Left lung (tissue), 10 donors: ENCODE data around the gene FAM20C. TPM values are rescaled to one million over a fixed set of nuclear protein-coding genes. Genes with fewer than 3 reads are reported as not detected.

Source experiments
- ATAC-seq: fragments of 200-7000 bp; cut with Tn5 transposase; one replicate; pipeline ENCODE4 v1.9.1; 2020; ENCODE audit warnings: moderate library complexity
- DNase-seq, 4 donors: peaks; one replicate each; pipeline ENCODE4 v3.0.0-alpha.2; 2013 to 2020
- H3K27ac ChIP-seq, 2 donors: fragments of 200-600 bp; sonication (generic) in 1 of 2; one replicate each; pipeline versions ENCODE4 v1.5.0 to v1.8.0; 2020 to 2021
- H3K27me3 ChIP-seq, 2 donors: fragments of 200-600 bp; sonication (generic) in 1 of 2; one replicate each; pipeline versions ENCODE4 v1.5.0 to v1.8.0; 2020 to 2021
- H3K36me3 ChIP-seq, 2 donors: fragments of 200-600 bp; sonication (generic) in 1 of 2; one replicate each; pipeline versions ENCODE4 v1.5.0 to v1.8.0; 2020 to 2021
- H3K4me1 ChIP-seq, 2 donors: fragments of 200-600 bp; one replicate each; pipeline ENCODE4 v1.8.0; 2021
- H3K4me3 ChIP-seq, 2 donors: fragments of 200-600 bp; sonication (generic) in 1 of 2; one replicate each; pipeline versions ENCODE4 v1.5.0 to v1.8.0; 2020 to 2021; ENCODE audit warnings: mild to moderate bottlenecking in 1 of 2
- H3K9me3 ChIP-seq, 2 donors: fragments of 200-600 bp; sonication (generic) in 1 of 2; one replicate each; pipeline versions ENCODE4 v1.5.0 to v1.8.0; 2020 to 2021
- CTCF ChIP-seq, 2 donors: fragments of 200-600 bp; sonication (generic) in 1 of 2; IDR thresholded peaks; one replicate each; pipeline versions ENCODE4 v1.5.0 to v1.8.0; 2021; ENCODE audit warnings: antibody characterized with exemption in 2 of 2
- intact Hi-C, 2 donors: fragments of 100-400 bp; cut with DNase I; formaldehyde crosslinking; loops; one replicate each; pipeline versions ENCODE4 v1.11.2 to v1.14.2; 2022
- polyA plus RNA-seq, 6 donors: library from polyadenylated mRNA; unstranded; fragments of 120-200 nt; gene quantifications; one replicate each; pipeline ENCODE4 v1.2.1, GENCODE V29; 2013; ENCODE audit not compliant: insufficient read length in 6 of 6
- total RNA-seq, 2 donors: library from RNA; stranded (reverse); fragmentation: NEBNext Ultra II Directional; extraction: Animal tissue kit (Norgen Biotek cat#: 25700); gene quantifications; one replicate each; pipeline ENCODE4 v1.2.1, GENCODE V29; 2021
- donor health status: DM: no; HTN: yes; CAD: no.
- donor health status: DM: no; HTN: no; CAD: no.

The FAM20C gene
- total and polyA plus RNA-seq, 8 donors: 21.2 to 75.5 (median 31.8) TPM

GRCh38 chr7:167090-167855 lies 25.1 kb upstream of the FAM20C start:
- peak in 2 of 4 donors; percentile 62 to 83 for DNase-seq
- Histone ChIP-seq H3K36me3 (no peaks in the 10 kb centered on the region), H3K4me3 (no peak overlapping the region), H3K27me3 (peaks cover 0 to 63% of the 10 kb centered on the region in 2 donors), H3K9me3 (no peaks in the 10 kb centered on the region), H3K4me1 (peaks cover 0 to 24% of the 10 kb centered on the region in 2 donors), H3K27ac (no peak overlapping the region)
- intact Hi-C loops: no loop called here
- ATAC-seq: peak; percentile 42
- no peak for TF ChIP-seq CTCF (IDR thresholded peaks at IDR 0.05)

GRCh38 chr7:167976-168791 lies 24.2 kb upstream of the FAM20C start:
- TF ChIP-seq CTCF (IDR thresholded peaks at IDR 0.05): no peak
- Histone ChIP-seq H3K36me3 (no peaks in the 10 kb centered on the region), H3K9me3 (no peaks in the 10 kb centered on the region), H3K4me3 (no peak overlapping the region), H3K27me3 (peaks cover 0 to 54% of the 10 kb centered on the region in 2 donors), H3K27ac (no peak overlapping the region), H3K4me1 (peaks cover 0 to 24% of the 10 kb centered on the region in 2 donors)
- intact Hi-C loops: no loop called here
- ATAC-seq (no peak), DNase-seq (peak in 2 of 4 donors; percentile 30 to 70)

GRCh38 chr7:169276-170172 lies 22.8 kb upstream of the FAM20C start:
- intact Hi-C loops: no loop called here
- Histone ChIP-seq H3K4me1 (peaks cover 0 to 24% of the 10 kb centered on the region in 2 donors), H3K9me3 (no peaks in the 10 kb centered on the region), H3K36me3 (no peaks in the 10 kb centered on the region), H3K27ac (no peak overlapping the region), H3K4me3 (no peak overlapping the region), H3K27me3 (peaks cover 0 to 41% of the 10 kb centered on the region in 2 donors)
- TF ChIP-seq CTCF (IDR thresholded peaks at IDR 0.05): no peak
- ATAC-seq: no peak
- peak in 2 of 4 donors; percentile 25 to 62 for DNase-seq

- DNase-seq: peak in 2 of 4 donors; percentile 28 to 68
- no peak for ATAC-seq
- peaks cover 0 to 36% of the 10 kb centered on the region in 2 donors for H3K27me3 ChIP-seq
- H3K4me1 ChIP-seq: peaks cover 0 to 14% of the 10 kb centered on the region in 2 donors
- TF ChIP-seq CTCF (IDR thresholded peaks at IDR 0.05): no peak
- intact Hi-C loops: no loop called here
- H3K27ac ChIP-seq: no peak overlapping the region
- no peaks in the 10 kb centered on the region for H3K36me3 ChIP-seq
- no peaks in the 10 kb centered on the region for H3K9me3 ChIP-seq
- no peak overlapping the region for H3K4me3 ChIP-seq
Observed at GRCh38 chr7:170551-171363, 21.6 kb upstream of the FAM20C start.
